GM12878 (cell line): Measurements from ENCODE around the gene GARIN5B. TPM values are rescaled to one million over a fixed set of nuclear protein-coding genes. Genes with fewer than 3 reads are reported as not detected.

Experiments
- ATAC-seq: fragments of 200-7000 bp; cut with Tn5 transposase; 3 replicates; pipeline ENCODE4 v1.9.1; 2020; ENCODE audit warnings: mild to moderate bottlenecking, moderate library complexity
- BruUV-seq: library from RNA; stranded (reverse); fragments of 400-500 nt; replicated peaks from 2 replicates; lab custom pipeline; 2021; lab: Mats Ljungman, UMichigan
- CTCF ChIA-PET: fragments of 300-600 bp; sonication (Branson Sonifier 250); formaldehyde crosslinking; extraction: SDS; loops from one replicate; lab custom pipeline; 2021; ENCODE audit warnings: inconsistent platforms; lab: Yijun Ruan, JAX
- POLR2A ChIA-PET: fragments of 350-600 bp; formaldehyde crosslinking; extraction: SDS; loops from one replicate; lab custom pipeline; 2021; ENCODE audit warnings: inconsistent platforms; lab: Charles Lee
- RAD21 ChIA-PET: fragments of 300-600 bp; sonication (Branson Sonifier 250); formaldehyde crosslinking; loops from one replicate; lab custom pipeline; 2023; ENCODE audit warnings: antibody characterized with exemption; ENCODE audit not compliant: unreplicated experiment; lab: Charles Lee
- SMC1A ChIA-PET: fragments of 300-600 bp; sonication (Branson Sonifier 250); formaldehyde crosslinking; loops from one replicate; lab custom pipeline; 2023; ENCODE audit not compliant: unreplicated experiment, uncharacterized antibody; lab: Charles Lee
- DNase-seq: peaks from one replicate; pipeline ENCODE4 v3.0.0-alpha.2; 2011; ENCODE audit warnings: low read depth, low spot score
- FAIRE-seq: peaks from 3 replicates; lab custom pipeline; 2011; peaks lifted over from hg19 to GRCh38; lab: Jason Lieb, UNC
- H2AFZ ChIP-seq: 2 replicates; pipeline ENCODE4 v1.6.0; 2011; ENCODE audit warnings: low read depth, low read length, control low read depth; ENCODE audit not compliant: control insufficient read depth
- H3K27ac ChIP-seq: 2 replicates; pipeline ENCODE4 v1.5.1; 2011; ENCODE audit warnings: control low read depth; ENCODE audit not compliant: control insufficient read depth, insufficient read depth
- H3K27me3 ChIP-seq, 2 experiments: replicated peaks in 1 of 2; 2 replicates each; pipeline versions ENCODE4 v1.6.0 to v1.6.1; 2011; ENCODE audit warnings: low read length in 1 of 2; ENCODE audit not compliant: control insufficient read depth in 2 of 2, insufficient read depth in 2 of 2
- H3K36me3 ChIP-seq, 2 experiments: 2 replicates each; pipeline ENCODE4 v1.5.1; 2011; ENCODE audit warnings: low read length in 1 of 2; ENCODE audit not compliant: control insufficient read depth in 2 of 2, insufficient read depth in 2 of 2
- H3K4me1 ChIP-seq: 2 replicates; pipeline ENCODE4 v1.6.1; 2011; ENCODE audit warnings: mild to moderate bottlenecking, low read length, moderate library complexity, mixed read lengths; ENCODE audit not compliant: control insufficient read depth, insufficient read depth
- H3K4me2 ChIP-seq: 2 replicates; pipeline ENCODE4 v1.6.0; 2011; ENCODE audit warnings: control low read depth; ENCODE audit not compliant: control insufficient read depth, insufficient read depth
- H3K4me3 ChIP-seq: fragments of 200-600 bp; sonication (generic); 2 replicates; pipeline ENCODE4 v1.5.1; 2016
- H3K79me2 ChIP-seq: 2 replicates; pipeline ENCODE4 v1.6.0; 2011; ENCODE audit warnings: low read length; ENCODE audit not compliant: control insufficient read depth, insufficient read depth
- H3K9ac ChIP-seq: 2 replicates; pipeline ENCODE4 v1.8.0; 2011; ENCODE audit warnings: low read length, control low read depth, mixed read lengths; ENCODE audit not compliant: control insufficient read depth, insufficient read depth
- H3K9me3 ChIP-seq: replicated peaks from 3 replicates; pipeline ENCODE4 v1.5.1; 2011; ENCODE audit warnings: mild to moderate bottlenecking, low read length; ENCODE audit not compliant: control insufficient read depth, insufficient read depth
- H4K20me1 ChIP-seq: 2 replicates; pipeline ENCODE4 v1.6.0; 2011; ENCODE audit not compliant: control insufficient read depth, insufficient read depth
- CEBPB ChIP-seq, 2 experiments: fragments of 150-350 bp in 1 of 2; IDR thresholded peaks; 2 replicates each; pipeline ENCODE4 v1.6.1; 2012 to 2014; ENCODE audit warnings: low read depth in 2 of 2, low read length in 2 of 2, borderline replicate concordance in 1 of 2, inconsistent platforms in 1 of 2
- CREM ChIP-seq: IDR thresholded peaks from 2 replicates; pipeline ENCODE4 v1.6.1; 2014; ENCODE audit warnings: antibody characterized with exemption, low read depth
- HCFC1 ChIP-seq: fragments of 150-350 bp; IDR thresholded peaks from 2 replicates; pipeline ENCODE4 v1.6.1; 2014; ENCODE audit warnings: low read length
- MEF2A ChIP-seq: IDR thresholded peaks from 2 replicates; pipeline ENCODE4 v1.6.1; 2011; ENCODE audit warnings: low read depth, mild to moderate bottlenecking, low read length, moderate library complexity; ENCODE audit not compliant: insufficient read depth
- MLLT1 ChIP-seq: fragments of 450-650 bp; IDR thresholded peaks from 2 replicates; pipeline ENCODE4 v1.6.1; 2016; ENCODE audit warnings: mild to moderate bottlenecking
- NR2C1 ChIP-seq: fragments of 450-650 bp; IDR thresholded peaks from 2 replicates; pipeline ENCODE4 v1.6.1; 2017; ENCODE audit warnings: antibody characterized with exemption, mild to moderate bottlenecking, moderate library complexity
- PML ChIP-seq: IDR thresholded peaks from 2 replicates; pipeline ENCODE4 v1.6.1; 2012; ENCODE audit warnings: low read length, inconsistent platforms
- RUNX3 ChIP-seq: IDR thresholded peaks from 2 replicates; pipeline ENCODE4 v1.6.1; 2012; ENCODE audit warnings: low read length, inconsistent platforms
- TARDBP ChIP-seq: IDR thresholded peaks from 2 replicates; pipeline ENCODE4 v1.6.1; 2016; ENCODE audit warnings: borderline replicate concordance
- TBL1XR1 ChIP-seq: IDR thresholded peaks from 2 replicates; pipeline ENCODE4 v1.6.1; 2012; ENCODE audit warnings: low read depth, low read length, improper control_type of control experiment
- YY1 ChIP-seq: IDR thresholded peaks from 2 replicates; pipeline ENCODE4 v1.6.1; 2011; ENCODE audit warnings: low read depth, mild to moderate bottlenecking, low read length
- ZSCAN29 ChIP-seq: fragments of 450-650 bp; IDR thresholded peaks from 2 replicates; pipeline ENCODE4 v1.6.1; 2017; ENCODE audit warnings: mild to moderate bottlenecking, moderate library complexity
- WGBS: methylation state at CpG from one replicate; pipeline ENCODE4 v1.1.6; 2016; ENCODE audit warnings: low lambda C conversion rate; ENCODE audit not compliant: insufficient replicate concordance, insufficient coverage; ENCODE audit errors: missing lambda C conversion rate; 5-methylcytosine and 5-hydroxymethylcytosine counted together
- in situ Hi-C: fragments of 300-500 bp; cut with MboI; formaldehyde crosslinking; loops from 9 replicates; pipeline ENCODE4 v1.14.3; 2018; ENCODE audit warnings: mixed read lengths
- intact Hi-C: fragments of 100-400 bp; cut with micrococcal nuclease; formaldehyde crosslinking; loops from one replicate; pipeline ENCODE4 v1.14.2; 2022; ENCODE audit not compliant: unreplicated experiment
- polyA plus RNA-seq, 11 experiments: library from polyadenylated mRNA; depleted of rRNA in 4 of 11; unstranded in 6 of 11; stranded (reverse) in 5 of 11; fragments of >200 nt; fragmentation: Nextera tagmentation in 4 of 11; fragmentation: Illumina TruSeq in 1 of 11; extraction: Ambion mirVana in 4 of 11; extraction: Trizol in 1 of 11; gene quantifications; 1 replicate in 1 of 11; 2 replicates in 10 of 11; pipeline versions ENCODE4 v1.2.1 to v1.2.3, GENCODE V29; 2011 to 2016; ENCODE audit warnings: inconsistent platforms in 2 of 11, missing spikeins in 2 of 11, low read depth in 1 of 11
- total RNA-seq, 4 experiments: library from RNA; depleted of rRNA in 3 of 4; stranded (reverse); fragments of >200 nt in 3 of 4; fragmentation: Illumina TruSeq in 1 of 4; extraction: Trizol in 1 of 4; gene quantifications; 2 replicates each; pipeline versions ENCODE4 v1.2.1 to v1.2.3, GENCODE V29; 2013 to 2021

The GARIN5B gene
- total and polyA plus RNA-seq, 10 of the 15 experiments (the other 5 are each of a cell fraction or from before 2014, with no cell fraction given) = not detected

- peak; percentile 92 for TF ChIP-seq TARDBP
- TF ChIP-seq YY1 = peak; percentile 47; the same call in 1 of the 2 replicates
- TF ChIP-seq MEF2A = no peak
- peak; percentile 80; the same call in 1 of the 2 replicates for TF ChIP-seq CREM
- no peak for TF ChIP-seq ZSCAN29
- TF ChIP-seq NR2C1 = peak; percentile 55
- TF ChIP-seq MLLT1 = peak; percentile 41; the same call in 1 of the 2 replicates
- TF ChIP-seq HCFC1 = peak; percentile 95
These were observed 57.6 kb downstream of the GARIN5B start (continued) for GRCh38 chr19:55305491-55305890.

- ChIA-PET CTCF (no interaction called here), RAD21 (no interaction called here), POLR2A (interaction anchor here (0.5 kb wide), 1 partner anchor 34 kb away, joined by 6 read pairs; no protein-coding TSS in a partner anchor), SMC1A (no interaction called here)
- no TSS peak for BruUV-seq
- DNase-seq (no peak), ATAC-seq (no peak), FAIRE-seq (no peak)
- no peak overlapping the region for H2AFZ ChIP-seq
- H3K4me1 ChIP-seq = peaks cover 3% of the 10 kb centered on the region; the same call in 1 of the 2 replicates
- no peaks in the 10 kb centered on the region; the same call in 1 of the 2 replicates for H4K20me1 ChIP-seq
- intact Hi-C loops = loop anchor here (5.0 kb wide), 1 partner anchor 77 kb away; the partner anchor contains the start of gene TMEM238
- no peak overlapping the region for H3K27ac ChIP-seq
- no peaks in the 10 kb centered on the region for H3K36me3 ChIP-seq
- H3K4me3 ChIP-seq = no peak overlapping the region
- H3K9ac ChIP-seq = no peak overlapping the region
- no peaks in the 10 kb centered on the region for H3K9me3 ChIP-seq
- no peaks in the 10 kb centered on the region for H3K79me2 ChIP-seq
- TF ChIP-seq PML (no peak), RUNX3 (no peak), TBL1XR1 (no peak), CEBPB (IDR thresholded peaks at IDR 0.05; ENCODE audit: borderline replicate concordance in 1 of 2, low read depth in 2 of 2, low read length in 2 of 2) (no peak)
- H3K27me3 ChIP-seq = no peaks in the 10 kb centered on the region
- H3K4me2 ChIP-seq = no peak overlapping the region
- in situ Hi-C loops = no loop called here
- WGBS = 50% methylated on average over 14 of the region's 14 CpGs
These were observed 58.1 kb downstream of the GARIN5B start for GRCh38 chr19:55304980-55305379.

Other genes with a start within 250 kb of the GARIN5B start
Only the 7 nearest of the 30 such genes appear.
- not detected in 2 replicates for gene TMEM150B, start 37.9 kb downstream of the GARIN5B start, total RNA-seq (2014; rRNA removed)
- gene TMEM150B, start 37.9 kb downstream of the GARIN5B start, total RNA-seq (2014; rRNA removed; fragmentation: Illumina TruSeq; extraction: Trizol) = not detected in 2 replicates
- gene TMEM150B, start 37.9 kb downstream of the GARIN5B start, total RNA-seq (2021) = 0.23 TPM in 1 of 2 replicates, not detected in the other
- not detected in 2 replicates for gene TMEM150B, start 37.9 kb downstream of the GARIN5B start, polyA plus RNA-seq (2011; rRNA removed)
- not detected in 2 replicates for gene TMEM150B, start 37.9 kb downstream of the GARIN5B start, polyA plus RNA-seq (2014; fragmentation: Illumina TruSeq; extraction: Trizol)
- not detected for gene TMEM150B, start 37.9 kb downstream of the GARIN5B start, polyA plus RNA-seq (2014; fragmentation: Nextera tagmentation; extraction: Ambion mirVana)
- 0.09 TPM in 1 of 2 replicates, not detected in the other for gene TMEM150B, start 37.9 kb downstream of the GARIN5B start, polyA plus RNA-seq (2014; rRNA removed)
- under 1 TPM; 0.16 to 0.19 TPM for gene TMEM150B, start 37.9 kb downstream of the GARIN5B start, polyA plus RNA-seq (2016; fragmentation: Nextera tagmentation; extraction: Ambion mirVana)
- gene KMT5C, start 23.4 kb downstream of the GARIN5B start, total RNA-seq (2014; rRNA removed) = 6.8 and 7.7 TPM in 2 replicates
- 2.4 and 3.7 TPM in 2 replicates for gene KMT5C, start 23.4 kb downstream of the GARIN5B start, total RNA-seq (2014; rRNA removed; fragmentation: Illumina TruSeq; extraction: Trizol)
- 13.2 and 15.8 TPM in 2 replicates for gene KMT5C, start 23.4 kb downstream of the GARIN5B start, total RNA-seq (2021)
- 5.7 and 9.3 TPM in 2 replicates for gene KMT5C, start 23.4 kb downstream of the GARIN5B start, polyA plus RNA-seq (2011; rRNA removed)
- 1.3 and 2.3 TPM in 2 replicates for gene KMT5C, start 23.4 kb downstream of the GARIN5B start, polyA plus RNA-seq (2014; fragmentation: Illumina TruSeq; extraction: Trizol)
- under 1 TPM in 1 of 2 experiments, not detected in 1; 0.20 TPM for gene KMT5C, start 23.4 kb downstream of the GARIN5B start, polyA plus RNA-seq (2014; fragmentation: Nextera tagmentation; extraction: Ambion mirVana)
- gene KMT5C, start 23.4 kb downstream of the GARIN5B start, polyA plus RNA-seq (2014; rRNA removed) = 10.5 and 11.9 TPM in 2 replicates
- gene KMT5C, start 23.4 kb downstream of the GARIN5B start, polyA plus RNA-seq (2016; fragmentation: Nextera tagmentation; extraction: Ambion mirVana) = 1 to 10 TPM; 4.1 to 4.3 TPM
- gene COX6B2, start 8.5 kb downstream of the GARIN5B start, total RNA-seq (2014; rRNA removed) = not detected in 2 replicates
- gene COX6B2, start 8.5 kb downstream of the GARIN5B start, total RNA-seq (2014; rRNA removed; fragmentation: Illumina TruSeq; extraction: Trizol) = not detected in 2 replicates
- gene COX6B2, start 8.5 kb downstream of the GARIN5B start, total RNA-seq (2021) = not detected in 2 replicates
- 0.09 TPM in 1 of 2 replicates, not detected in the other for gene COX6B2, start 8.5 kb downstream of the GARIN5B start, polyA plus RNA-seq (2011; rRNA removed)
- not detected in 2 replicates for gene COX6B2, start 8.5 kb downstream of the GARIN5B start, polyA plus RNA-seq (2014; fragmentation: Illumina TruSeq; extraction: Trizol)
- under 1 TPM; 0.05 to 0.07 TPM for gene COX6B2, start 8.5 kb downstream of the GARIN5B start, polyA plus RNA-seq (2014; fragmentation: Nextera tagmentation; extraction: Ambion mirVana)
- gene COX6B2, start 8.5 kb downstream of the GARIN5B start, polyA plus RNA-seq (2014; rRNA removed) = 0.06 and 0.14 TPM in 2 replicates
- gene COX6B2, start 8.5 kb downstream of the GARIN5B start, polyA plus RNA-seq (2016; fragmentation: Nextera tagmentation; extraction: Ambion mirVana) = under 1 TPM in 1 of 2 experiments, not detected in 1; 0.08 TPM
- gene IL11, start 7.2 kb upstream of the GARIN5B start, total RNA-seq (2014; rRNA removed) = not detected in 2 replicates
- gene IL11, start 7.2 kb upstream of the GARIN5B start, total RNA-seq (2014; rRNA removed; fragmentation: Illumina TruSeq; extraction: Trizol) = not detected in 2 replicates
- 0.15 TPM in 1 of 2 replicates, not detected in the other for gene IL11, start 7.2 kb upstream of the GARIN5B start, total RNA-seq (2021)
- not detected in 2 replicates for gene IL11, start 7.2 kb upstream of the GARIN5B start, polyA plus RNA-seq (2011; rRNA removed)
- gene IL11, start 7.2 kb upstream of the GARIN5B start, polyA plus RNA-seq (2014; fragmentation: Illumina TruSeq; extraction: Trizol) = not detected in 2 replicates
- not detected for gene IL11, start 7.2 kb upstream of the GARIN5B start, polyA plus RNA-seq (2014; fragmentation: Nextera tagmentation; extraction: Ambion mirVana)
- gene IL11, start 7.2 kb upstream of the GARIN5B start, polyA plus RNA-seq (2014; rRNA removed) = not detected in 2 replicates
- gene IL11, start 7.2 kb upstream of the GARIN5B start, polyA plus RNA-seq (2016; fragmentation: Nextera tagmentation; extraction: Ambion mirVana) = not detected
- not detected in 2 replicates for gene TMEM190, start 13.6 kb upstream of the GARIN5B start, total RNA-seq (2014; rRNA removed)
- gene TMEM190, start 13.6 kb upstream of the GARIN5B start, total RNA-seq (2014; rRNA removed; fragmentation: Illumina TruSeq; extraction: Trizol) = not detected in 2 replicates
- not detected in 2 replicates for gene TMEM190, start 13.6 kb upstream of the GARIN5B start, total RNA-seq (2021)
- not detected in 2 replicates for gene TMEM190, start 13.6 kb upstream of the GARIN5B start, polyA plus RNA-seq (2011; rRNA removed)
- not detected in 2 replicates for gene TMEM190, start 13.6 kb upstream of the GARIN5B start, polyA plus RNA-seq (2014; fragmentation: Illumina TruSeq; extraction: Trizol)
- gene TMEM190, start 13.6 kb upstream of the GARIN5B start, polyA plus RNA-seq (2014; fragmentation: Nextera tagmentation; extraction: Ambion mirVana) = not detected
- not detected in 2 replicates for gene TMEM190, start 13.6 kb upstream of the GARIN5B start, polyA plus RNA-seq (2014; rRNA removed)
- not detected for gene TMEM190, start 13.6 kb upstream of the GARIN5B start, polyA plus RNA-seq (2016; fragmentation: Nextera tagmentation; extraction: Ambion mirVana)
- gene TMEM238, start 21.0 kb upstream of the GARIN5B start, total RNA-seq (2014; rRNA removed) = 3.1 and 10.0 TPM in 2 replicates
- 0.18 and 0.58 TPM in 2 replicates for gene TMEM238, start 21.0 kb upstream of the GARIN5B start, total RNA-seq (2014; rRNA removed; fragmentation: Illumina TruSeq; extraction: Trizol)
- gene TMEM238, start 21.0 kb upstream of the GARIN5B start, total RNA-seq (2021) = 16.9 and 17.9 TPM in 2 replicates
- gene TMEM238, start 21.0 kb upstream of the GARIN5B start, polyA plus RNA-seq (2011; rRNA removed) = 0.09 and 0.18 TPM in 2 replicates
- gene TMEM238, start 21.0 kb upstream of the GARIN5B start, polyA plus RNA-seq (2014; fragmentation: Illumina TruSeq; extraction: Trizol) = 0.09 TPM in 1 of 2 replicates, not detected in the other
- gene TMEM238, start 21.0 kb upstream of the GARIN5B start, polyA plus RNA-seq (2014; fragmentation: Nextera tagmentation; extraction: Ambion mirVana) = under 1 TPM; 0.05 to 0.10 TPM
- gene TMEM238, start 21.0 kb upstream of the GARIN5B start, polyA plus RNA-seq (2014; rRNA removed) = 4.9 and 9.1 TPM in 2 replicates
- under 1 TPM in 1 of 2 experiments, not detected in 1; 0.94 TPM for gene TMEM238, start 21.0 kb upstream of the GARIN5B start, polyA plus RNA-seq (2016; fragmentation: Nextera tagmentation; extraction: Ambion mirVana)
- gene RPL28, start 22.7 kb upstream of the GARIN5B start, total RNA-seq (2014; rRNA removed) = 717 and 1,079 TPM in 2 replicates
- gene RPL28, start 22.7 kb upstream of the GARIN5B start, total RNA-seq (2014; rRNA removed; fragmentation: Illumina TruSeq; extraction: Trizol) = 1,192 and 1,229 TPM in 2 replicates
- gene RPL28, start 22.7 kb upstream of the GARIN5B start, total RNA-seq (2021) = 3,542 and 3,611 TPM in 2 replicates
- 139 and 260 TPM in 2 replicates for gene RPL28, start 22.7 kb upstream of the GARIN5B start, polyA plus RNA-seq (2011; rRNA removed)
- gene RPL28, start 22.7 kb upstream of the GARIN5B start, polyA plus RNA-seq (2014; fragmentation: Illumina TruSeq; extraction: Trizol) = 225 and 1,758 TPM in 2 replicates
- gene RPL28, start 22.7 kb upstream of the GARIN5B start, polyA plus RNA-seq (2014; fragmentation: Nextera tagmentation; extraction: Ambion mirVana) = 100 to 1,000 TPM; 290 to 479 TPM
- gene RPL28, start 22.7 kb upstream of the GARIN5B start, polyA plus RNA-seq (2014; rRNA removed) = 1,272 and 1,578 TPM in 2 replicates
- 100 to 1,000 TPM; 692 to 703 TPM for gene RPL28, start 22.7 kb upstream of the GARIN5B start, polyA plus RNA-seq (2016; fragmentation: Nextera tagmentation; extraction: Ambion mirVana)